NB4 (cell line): ENCODE data around the gene NCF4.

Experiments used
- DNase-seq: peaks from one replicate; pipeline ENCODE4 v3.0.0; 2010; ENCODE audit warnings: low read depth
- H3K4me3 ChIP-seq: one replicate; pipeline ENCODE4 v1.5.1; 2011; ENCODE audit warnings: mild to moderate bottlenecking, low read depth, low read length, moderate library complexity
- MYC ChIP-seq: IDR thresholded peaks from 2 replicates; pipeline ENCODE4 v1.6.1; 2011; ENCODE audit warnings: low read depth, low read length
- POLR2A ChIP-seq: IDR thresholded peaks from 2 replicates; pipeline ENCODE4 v1.6.1; 2011; ENCODE audit warnings: mild to moderate bottlenecking; ENCODE audit not compliant: insufficient read length; ENCODE audit errors: extremely low read depth
- TF ChIP-seq, protein P1 (sequence below): IDR thresholded peaks from 2 replicates; pipeline ENCODE4 v1.6.1; 2011; ENCODE audit warnings: low read depth, low read length
- TF ChIP-seq, protein P2 (sequence below): IDR thresholded peaks from one replicate; pipeline ENCODE4 v1.5.1; 2012; ENCODE audit warnings: low read depth, low read length

The NCF4 gene

DNA sequence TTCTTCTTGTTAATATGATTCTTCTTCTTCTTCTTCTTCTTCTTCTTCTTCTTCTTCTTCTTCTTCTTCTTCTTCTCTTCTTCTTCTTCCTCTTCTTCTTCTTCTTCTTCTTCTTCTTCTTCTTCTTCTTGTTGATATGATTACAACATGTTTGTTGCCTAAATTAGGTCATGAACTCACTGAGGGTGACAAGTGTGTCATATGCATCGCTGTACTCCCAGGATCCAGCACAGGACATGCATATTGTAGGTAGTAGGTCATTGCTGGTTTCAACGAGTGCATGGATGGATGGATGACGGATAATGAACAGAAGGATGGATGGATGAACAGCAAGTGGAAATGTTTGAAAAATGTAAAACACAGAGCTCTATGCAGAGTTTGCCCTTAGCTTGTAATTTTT, 29.1 kb upstream of the NCF4 start:
- TF ChIP-seq, protein P1, sequence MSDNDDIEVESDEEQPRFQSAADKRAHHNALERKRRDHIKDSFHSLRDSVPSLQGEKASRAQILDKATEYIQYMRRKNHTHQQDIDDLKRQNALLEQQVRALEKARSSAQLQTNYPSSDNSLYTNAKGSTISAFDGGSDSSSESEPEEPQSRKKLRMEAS, result no peak
- TF ChIP-seq POLR2A (no peak), MYC (no peak)
- TF ChIP-seq, protein P2, sequence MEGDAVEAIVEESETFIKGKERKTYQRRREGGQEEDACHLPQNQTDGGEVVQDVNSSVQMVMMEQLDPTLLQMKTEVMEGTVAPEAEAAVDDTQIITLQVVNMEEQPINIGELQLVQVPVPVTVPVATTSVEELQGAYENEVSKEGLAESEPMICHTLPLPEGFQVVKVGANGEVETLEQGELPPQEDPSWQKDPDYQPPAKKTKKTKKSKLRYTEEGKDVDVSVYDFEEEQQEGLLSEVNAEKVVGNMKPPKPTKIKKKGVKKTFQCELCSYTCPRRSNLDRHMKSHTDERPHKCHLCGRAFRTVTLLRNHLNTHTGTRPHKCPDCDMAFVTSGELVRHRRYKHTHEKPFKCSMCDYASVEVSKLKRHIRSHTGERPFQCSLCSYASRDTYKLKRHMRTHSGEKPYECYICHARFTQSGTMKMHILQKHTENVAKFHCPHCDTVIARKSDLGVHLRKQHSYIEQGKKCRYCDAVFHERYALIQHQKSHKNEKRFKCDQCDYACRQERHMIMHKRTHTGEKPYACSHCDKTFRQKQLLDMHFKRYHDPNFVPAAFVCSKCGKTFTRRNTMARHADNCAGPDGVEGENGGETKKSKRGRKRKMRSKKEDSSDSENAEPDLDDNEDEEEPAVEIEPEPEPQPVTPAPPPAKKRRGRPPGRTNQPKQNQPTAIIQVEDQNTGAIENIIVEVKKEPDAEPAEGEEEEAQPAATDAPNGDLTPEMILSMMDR, result no peak
- no peak for DNase-seq
- no peak overlapping the region for H3K4me3 ChIP-seq

- no peak overlapping the region for H3K4me3 ChIP-seq
- TF ChIP-seq MYC (no peak), POLR2A (no peak)
- TF ChIP-seq, protein P1, result no peak
- TF ChIP-seq, protein P2, result no peak
- DNase-seq, result peak; percentile 63
Observed at GRCh38 chr22:36833073-36833472, 27.7 kb upstream of the NCF4 start.

DNA sequence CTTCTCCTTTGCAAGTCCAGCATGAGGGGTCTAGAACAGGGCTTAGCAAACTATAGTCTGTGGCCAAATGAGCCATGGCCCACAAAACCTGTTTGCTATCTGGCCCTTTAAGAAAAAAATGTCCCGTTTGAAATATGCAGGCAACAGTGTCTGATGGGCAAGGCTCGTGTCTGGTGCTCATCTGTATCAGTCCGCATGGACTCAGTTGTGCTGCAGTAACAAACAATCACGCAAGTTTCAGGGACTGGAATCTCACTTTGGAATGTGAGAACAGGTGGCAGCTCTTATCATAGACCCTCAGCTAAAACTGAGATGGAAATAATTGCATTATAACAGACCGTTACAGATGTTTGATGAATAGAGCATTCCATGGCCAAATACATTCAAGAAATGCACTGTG, 24.9 kb upstream of the NCF4 start:
- no peak for DNase-seq
- H3K4me3 ChIP-seq, result no peak overlapping the region
- no peak for TF ChIP-seq POLR2A
- TF ChIP-seq, protein P2, result no peak
- TF ChIP-seq, protein P1, result no peak
- no peak for TF ChIP-seq MYC

- TF ChIP-seq, protein P1, result no peak
- no peak for TF ChIP-seq POLR2A
- TF ChIP-seq, protein P2, result no peak
- no peak for TF ChIP-seq MYC
- DNase-seq, result no peak
- H3K4me3 ChIP-seq, result no peak overlapping the region
Observed at GRCh38 chr22:36838119-36839030, 22.4 kb upstream of the NCF4 start.

- no peak for DNase-seq
- no peak overlapping the region for H3K4me3 ChIP-seq
- TF ChIP-seq, protein P2, result no peak
- TF ChIP-seq POLR2A (no peak), MYC (no peak)
- TF ChIP-seq, protein P1, result no peak
Observed at GRCh38 chr22:36839356-36840073, 21.3 kb upstream of the NCF4 start.
